HG03457 (cell line): ENCODE data around the gene ETFBKMT.

Source experiments
- ATAC-seq: cut with Tn5 transposase; IDR thresholded peaks from one replicate; pipeline ENCODE4 v1.9.1; 2021; ENCODE audit warnings: moderate number of reproducible peaks; ENCODE audit not compliant: unreplicated experiment

Gene ETFBKMT, protein sequence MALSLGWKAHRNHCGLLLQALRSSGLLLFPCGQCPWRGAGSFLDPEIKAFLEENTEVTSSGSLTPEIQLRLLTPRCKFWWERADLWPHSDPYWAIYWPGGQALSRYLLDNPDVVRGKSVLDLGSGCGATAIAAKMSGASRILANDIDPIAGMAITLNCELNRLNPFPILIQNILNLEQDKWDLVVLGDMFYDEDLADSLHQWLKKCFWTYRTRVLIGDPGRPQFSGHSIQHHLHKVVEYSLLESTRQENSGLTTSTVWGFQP

GRCh38 chr12:31659087-31659942 is at the start of gene ETFBKMT:
Gene ETFBKMT, plus strand, starts transcription at chr12:31659688. Its CDS starts 2,266 bp downstream, at chr12:31661954.
- peak; percentile 97 for ATAC-seq

- no peak for ATAC-seq
Observed at GRCh38 chr12:31612819-31613218, 46.7 kb upstream of the ETFBKMT start.

GRCh38 chr12:31618228-31619025 is 41.1 kb upstream of the ETFBKMT start:
- no peak for ATAC-seq

DNA sequence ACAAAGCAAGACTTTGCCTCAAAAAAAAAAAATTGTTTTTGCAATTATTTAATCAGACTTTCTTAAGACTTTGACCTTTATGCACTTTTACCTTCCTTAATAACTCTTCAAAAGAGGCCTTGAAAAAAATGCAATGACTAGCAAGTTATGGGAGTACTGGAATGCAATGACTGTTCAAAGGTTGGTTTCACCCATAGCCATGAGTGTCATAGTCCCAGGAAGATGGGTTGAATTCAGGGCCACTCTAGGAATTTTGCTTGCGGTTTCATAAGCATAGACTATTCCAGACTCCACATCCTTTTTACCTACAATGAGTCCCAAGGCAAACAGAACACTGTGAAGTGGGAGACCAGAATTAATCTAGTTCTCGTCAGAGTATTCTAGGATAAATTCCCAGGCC is 39.2 kb upstream of the ETFBKMT start:
- no peak for ATAC-seq

- no peak for ATAC-seq
Observed at GRCh38 chr12:31622038-31622437, 37.5 kb upstream of the ETFBKMT start.

GRCh38 chr12:31626270-31626995 is 33.1 kb upstream of the ETFBKMT start:
- ATAC-seq = no peak

DNA sequence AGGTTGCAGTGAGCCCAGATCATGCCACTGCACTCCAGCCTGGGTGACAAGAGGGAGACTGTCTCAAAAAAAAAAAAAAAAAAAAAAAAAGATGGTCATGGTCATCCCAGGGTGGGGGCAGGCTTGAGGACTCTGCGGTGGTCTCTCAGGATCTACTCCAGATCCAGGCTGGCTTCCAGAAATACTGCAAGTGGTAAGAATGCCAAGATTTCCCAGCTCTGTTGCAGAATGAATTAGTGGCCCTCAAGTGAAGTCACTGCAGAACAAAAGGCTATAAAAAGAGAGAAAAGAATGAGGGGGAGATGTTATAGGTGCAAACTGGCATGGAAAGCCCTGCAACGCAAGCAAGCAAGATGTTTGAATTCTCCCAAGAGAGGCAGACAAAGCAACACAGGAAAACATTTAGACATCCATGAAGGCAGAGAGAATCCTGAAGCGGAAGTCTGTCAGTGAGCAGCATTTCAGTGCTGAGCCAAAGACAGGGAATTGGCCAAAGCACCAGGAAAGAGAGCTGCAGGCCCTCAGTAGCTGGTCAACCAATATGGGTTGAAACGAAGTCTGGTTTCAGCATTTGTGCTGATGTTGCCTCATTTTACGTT is 31.9 kb upstream of the ETFBKMT start:
- no peak for ATAC-seq

- ATAC-seq = no peak
Observed at GRCh38 chr12:31629756-31630732, 29.4 kb upstream of the ETFBKMT start.

DNA sequence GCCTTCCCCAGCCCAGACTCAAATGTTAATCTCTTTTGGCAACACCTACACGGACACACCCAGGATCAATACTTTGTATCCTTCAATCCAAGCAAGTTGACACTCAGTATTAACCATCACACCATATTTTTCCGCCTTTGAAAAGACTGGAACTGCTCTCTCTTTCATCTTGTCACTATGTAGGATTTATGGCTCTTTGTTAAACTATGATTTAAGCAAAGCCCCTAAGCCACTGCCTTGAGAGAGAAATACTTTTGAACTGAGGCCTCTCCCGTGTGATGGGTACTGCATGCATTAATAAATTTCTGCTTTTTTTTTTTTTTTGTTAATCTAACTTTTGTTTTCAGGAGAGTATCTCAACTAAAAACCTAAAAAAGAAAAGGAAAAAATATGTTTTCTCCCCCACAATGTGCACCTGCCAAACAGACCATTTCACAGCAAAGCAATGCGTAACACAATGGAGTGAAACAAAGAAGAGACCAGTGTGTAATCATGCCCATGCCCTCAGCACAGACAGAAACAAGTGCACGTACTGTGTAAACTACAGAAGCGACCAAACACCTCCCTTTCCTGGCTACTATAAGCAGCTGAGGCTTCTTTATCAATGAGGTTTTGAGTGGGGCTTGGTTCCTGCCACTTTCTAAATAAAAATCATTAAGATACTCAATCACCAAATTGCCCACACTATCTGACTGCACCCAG is 28.3 kb upstream of the ETFBKMT start:
- ATAC-seq = no peak

DNA sequence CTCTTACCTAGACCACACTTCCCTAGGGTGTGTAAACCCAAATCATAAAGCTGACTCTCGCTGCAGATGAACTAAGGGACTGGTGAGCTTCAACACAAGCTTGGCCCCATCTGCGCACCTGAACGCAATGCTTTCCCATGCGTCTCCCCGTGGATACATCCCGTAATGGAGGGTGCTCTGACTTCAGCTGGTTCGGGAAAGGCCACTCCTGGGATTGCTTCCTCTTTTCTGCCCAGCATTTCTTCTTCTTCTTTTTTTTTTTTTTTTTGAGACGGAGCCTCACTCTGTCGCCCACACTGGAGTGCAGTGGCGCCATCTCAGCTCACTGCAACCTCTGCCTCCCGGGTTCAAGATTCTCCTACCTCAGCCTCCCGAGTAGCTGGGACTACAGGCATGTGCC is 27.7 kb upstream of the ETFBKMT start:
- no peak for ATAC-seq

DNA sequence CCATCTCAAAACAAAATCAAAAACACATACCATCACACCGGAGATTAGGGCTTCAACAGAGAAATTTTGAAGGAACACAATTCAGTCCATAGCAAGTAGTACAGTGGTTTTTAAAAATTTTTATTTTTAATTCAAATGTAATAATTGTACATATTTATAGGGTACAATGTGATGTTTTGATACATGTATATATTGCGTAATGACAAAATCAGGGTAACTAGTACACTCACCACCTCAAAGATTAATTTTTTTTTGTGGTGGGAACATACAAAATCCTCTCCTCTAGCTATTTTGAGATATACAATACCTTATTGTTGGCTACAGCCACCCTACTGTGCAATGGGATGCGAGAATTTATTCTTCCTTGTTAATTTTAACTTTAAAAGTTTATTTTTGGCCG is 26.0 kb upstream of the ETFBKMT start:
- no peak for ATAC-seq

DNA sequence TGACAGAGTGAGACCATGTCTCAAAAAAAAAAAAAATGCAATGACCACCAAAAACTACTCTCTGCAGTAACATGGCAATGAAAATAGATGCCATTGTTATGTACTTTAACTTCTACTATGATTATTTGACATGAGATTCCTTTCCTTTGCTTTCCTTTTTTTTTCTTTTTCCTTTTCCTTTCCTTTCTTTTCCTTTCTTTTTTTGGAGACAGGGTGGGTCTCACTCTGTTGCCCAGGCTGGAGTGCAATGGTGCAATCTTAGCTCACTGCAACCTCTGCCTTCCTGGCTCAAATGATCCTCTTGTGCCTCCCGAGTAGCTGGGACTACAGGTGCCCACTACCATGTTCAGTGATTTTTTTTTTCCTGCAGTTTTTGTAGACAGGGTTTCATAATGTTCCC is 24.9 kb upstream of the ETFBKMT start:
- ATAC-seq = no peak

GRCh38 chr12:31641509-31642090 is 17.9 kb upstream of the ETFBKMT start:
- no peak for ATAC-seq

- no peak for ATAC-seq
Observed at GRCh38 chr12:31644536-31644935, 15.0 kb upstream of the ETFBKMT start.

DNA sequence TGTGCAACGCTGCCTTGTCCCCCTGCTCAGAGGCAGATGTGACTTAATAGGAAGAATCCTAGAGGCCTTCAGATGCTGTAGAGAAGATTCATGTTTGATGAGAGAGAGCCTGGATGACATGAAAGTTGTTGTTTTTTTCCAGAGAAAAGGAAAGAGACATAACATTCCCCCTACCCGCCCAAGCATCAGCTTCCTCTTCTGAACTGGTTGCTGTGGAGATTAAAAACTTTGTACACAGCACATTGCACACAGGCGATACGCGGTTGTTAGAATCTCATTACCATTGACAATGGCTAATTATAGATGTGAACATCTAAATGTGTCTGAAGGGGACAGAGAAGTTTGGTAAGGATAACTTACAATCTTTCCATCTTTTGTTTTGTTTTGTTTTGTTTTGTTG is 13.6 kb upstream of the ETFBKMT start:
- no peak for ATAC-seq

DNA sequence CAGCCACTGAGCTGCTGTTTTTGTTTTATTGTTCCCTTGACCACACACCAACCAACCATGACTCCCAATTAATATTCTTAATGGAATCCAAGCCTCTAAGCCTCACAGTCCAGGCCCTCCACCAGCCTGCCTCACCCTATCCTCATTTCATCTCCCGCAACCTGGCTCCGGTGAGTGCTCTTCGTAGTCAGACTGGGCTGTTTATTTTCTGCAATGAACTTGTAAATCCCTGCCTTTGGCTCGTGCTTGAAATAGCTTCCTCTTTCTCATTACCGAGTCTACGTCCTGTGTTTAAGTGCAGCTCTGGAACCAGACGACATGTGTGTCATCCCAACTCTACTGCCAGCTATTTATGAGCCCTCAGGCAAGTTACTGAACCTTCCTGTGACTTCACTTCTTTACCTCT is 12.4 kb upstream of the ETFBKMT start:
- no peak for ATAC-seq

DNA sequence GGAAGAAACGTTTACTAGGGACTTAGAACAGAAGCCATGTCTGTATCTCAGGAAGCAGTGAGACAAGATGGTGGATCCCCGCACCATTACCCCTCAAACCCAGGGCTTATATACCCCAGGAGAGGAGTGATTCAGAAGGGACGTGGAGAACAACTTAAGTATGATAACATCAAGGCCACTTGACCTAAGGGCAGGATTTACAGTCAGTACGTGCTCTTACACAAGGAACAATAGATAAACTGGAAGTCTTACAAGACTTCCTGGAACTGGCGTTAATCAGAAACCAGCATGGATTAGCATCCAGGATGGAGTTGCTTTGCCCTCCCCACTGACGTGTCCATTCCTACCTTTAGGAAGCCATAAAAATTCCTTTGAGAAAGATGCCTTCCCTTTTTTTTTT is 8.6 kb upstream of the ETFBKMT start:
- no peak for ATAC-seq

DNA sequence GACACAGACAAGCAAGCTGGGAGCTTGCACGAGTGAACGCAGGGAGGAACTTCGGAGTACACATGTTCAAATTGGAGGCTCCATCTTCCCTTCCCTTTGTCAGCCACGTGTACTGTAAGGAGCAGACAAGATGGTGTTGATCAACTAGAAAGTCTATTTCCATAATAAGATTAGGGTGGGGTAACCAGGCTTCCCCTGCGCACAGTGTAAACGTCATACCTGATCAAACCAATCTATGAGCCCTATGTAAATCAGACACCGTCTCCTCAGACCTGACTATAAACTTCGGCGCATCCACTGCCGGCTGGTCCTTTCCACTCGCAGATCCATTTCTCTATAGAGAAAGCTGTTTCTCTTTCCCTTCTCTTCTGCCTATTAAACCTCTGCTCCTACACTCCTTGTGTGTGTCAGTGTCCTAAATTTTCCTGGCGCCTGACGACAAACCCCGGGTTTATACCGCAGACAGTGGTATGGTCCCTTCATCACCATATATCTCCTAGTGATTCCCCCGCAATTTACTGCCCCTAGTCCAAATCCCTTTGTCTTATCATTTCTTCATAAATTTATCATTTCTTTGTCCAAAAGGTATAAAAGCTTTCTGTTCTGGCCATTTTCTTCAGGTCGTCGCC is 7.5 kb upstream of the ETFBKMT start:
- no peak for ATAC-seq
